H9 (cell line): Measurements from ENCODE around the gene CABCOCO1. TPM values are rescaled to one million over a fixed set of nuclear protein-coding genes. Genes with fewer than 3 reads are reported as not detected.

ENCODE experiments used
- DNase-seq: peaks from one replicate; pipeline ENCODE4 v3.0.0-alpha.2; 2017
- H2AFZ ChIP-seq: one replicate; pipeline ENCODE4 v1.6.1; 2013; ENCODE audit warnings: mild to moderate bottlenecking, low read length, control low read depth, moderate library complexity
- H2AK5ac ChIP-seq: 2 replicates; pipeline ENCODE4 v1.6.1; 2013; ENCODE audit warnings: low read length, control low read depth, mixed read lengths; ENCODE audit not compliant: insufficient read length
- H2BK120ac ChIP-seq: one replicate; pipeline ENCODE4 v1.6.1; 2013; ENCODE audit warnings: low read depth, mild to moderate bottlenecking, low read length, control low read depth, inconsistent platforms; ENCODE audit not compliant: poor library complexity, severe bottlenecking
- H2BK12ac ChIP-seq: 2 replicates; pipeline ENCODE4 v1.6.1; 2013; ENCODE audit warnings: low read length, control low read depth, mixed read lengths, low read depth; ENCODE audit not compliant: insufficient read length
- H2BK15ac ChIP-seq: 2 replicates; pipeline ENCODE4 v1.6.1; 2013; ENCODE audit warnings: low read depth, low read length, control low read depth
- H2BK20ac ChIP-seq: one replicate; pipeline ENCODE4 v1.6.1; 2013; ENCODE audit warnings: low read depth, mild to moderate bottlenecking, low read length, control low read depth, inconsistent platforms; ENCODE audit not compliant: poor library complexity, severe bottlenecking
- H2BK5ac ChIP-seq: 2 replicates; pipeline ENCODE4 v1.6.1; 2013; ENCODE audit warnings: low read length, control low read depth, mixed read lengths; ENCODE audit not compliant: insufficient read length
- H3K14ac ChIP-seq: 2 replicates; pipeline ENCODE4 v1.6.1; 2013; ENCODE audit warnings: low read length, control low read depth; ENCODE audit not compliant: insufficient read depth
- H3K18ac ChIP-seq: 2 replicates; pipeline ENCODE4 v1.6.1; 2013; ENCODE audit warnings: low read depth, mild to moderate bottlenecking, mixed read lengths, low read length, control low read depth; ENCODE audit not compliant: insufficient read length
- H3K23ac ChIP-seq: 2 replicates; pipeline ENCODE4 v1.6.1; 2013; ENCODE audit warnings: low read length, control low read depth, mixed read lengths, low read depth; ENCODE audit not compliant: insufficient read length
- H3K23me2 ChIP-seq: 2 replicates; pipeline ENCODE4 v1.6.1; 2013; ENCODE audit warnings: low read depth, mild to moderate bottlenecking, mixed read lengths, low read length, control low read depth; ENCODE audit not compliant: insufficient read length, poor library complexity, severe bottlenecking
- H3K27ac ChIP-seq: 2 replicates; pipeline ENCODE4 v1.5.1; 2013; ENCODE audit warnings: low read length, control low read depth, mixed read lengths, low read depth; ENCODE audit not compliant: insufficient read length
- H3K27me3 ChIP-seq: 2 replicates; pipeline ENCODE4 v1.6.1; 2013; ENCODE audit warnings: low read length, control low read depth, inconsistent platforms; ENCODE audit not compliant: insufficient read depth
- H3K4ac ChIP-seq: 2 replicates; pipeline ENCODE4 v1.6.1; 2013; ENCODE audit warnings: low read depth, mild to moderate bottlenecking, control low read depth, inconsistent platforms, low read length, moderate library complexity
- H3K4me1 ChIP-seq: 2 replicates; pipeline ENCODE4 v1.6.1; 2013; ENCODE audit warnings: low read length, control low read depth, inconsistent platforms; ENCODE audit not compliant: insufficient read depth
- H3K4me2 ChIP-seq: 2 replicates; pipeline ENCODE4 v1.6.1; 2013; ENCODE audit warnings: low read length, control low read depth, mixed read lengths; ENCODE audit not compliant: insufficient read length, insufficient read depth
- H3K56ac ChIP-seq: 2 replicates; pipeline ENCODE4 v1.6.1; 2013; ENCODE audit warnings: low read depth, mild to moderate bottlenecking, mixed read lengths, low read length, control low read depth; ENCODE audit not compliant: insufficient read length
- H3K79me1 ChIP-seq: 2 replicates; pipeline ENCODE4 v1.6.1; 2013; ENCODE audit warnings: low read depth, mild to moderate bottlenecking, moderate library complexity, low read length, control low read depth, inconsistent platforms; ENCODE audit not compliant: insufficient read depth, poor library complexity, severe bottlenecking
- H3K79me2 ChIP-seq: 2 replicates; pipeline ENCODE4 v1.6.1; 2013; ENCODE audit warnings: low read length, control low read depth, inconsistent platforms; ENCODE audit not compliant: insufficient read depth
- H3K9ac ChIP-seq: 2 replicates; pipeline ENCODE4 v1.6.1; 2013; ENCODE audit warnings: low read length, control low read depth, mixed read lengths; ENCODE audit not compliant: insufficient read length; ENCODE audit errors: extremely low read depth
- H3K9me3 ChIP-seq: one replicate; pipeline ENCODE4 v1.6.1; 2013; ENCODE audit warnings: low read depth, low read length, inconsistent platforms; ENCODE audit not compliant: control insufficient read depth
- H3T11ph ChIP-seq: one replicate; pipeline ENCODE4 v1.6.1; 2013; ENCODE audit warnings: mild to moderate bottlenecking, low read length, control low read depth, inconsistent platforms
- H4K20me1 ChIP-seq: one replicate; pipeline ENCODE4 v1.6.1; 2013; ENCODE audit not compliant: control insufficient read depth, insufficient read length, insufficient read depth
- H4K5ac ChIP-seq: 2 replicates; pipeline ENCODE4 v1.6.1; 2013; ENCODE audit warnings: low read depth, mild to moderate bottlenecking, mixed read lengths, low read length, control low read depth; ENCODE audit not compliant: insufficient read length
- H4K8ac ChIP-seq: replicated peaks from 2 replicates; pipeline ENCODE4 v1.6.1; 2013; ENCODE audit warnings: low read length, control low read depth, mixed read lengths, low read depth; ENCODE audit not compliant: insufficient read length
- H4K91ac ChIP-seq: 2 replicates; pipeline ENCODE4 v1.6.1; 2013; ENCODE audit warnings: low read depth, mild to moderate bottlenecking, moderate library complexity, mixed read lengths, low read length, control low read depth; ENCODE audit not compliant: insufficient read length
- H3K27ac Mint-ChIP-seq, 3 experiments: 2 replicates in 2 of 3; 3 replicates in 1 of 3; pipeline ENCODE4 v1.8.0; 2020 to 2021; ENCODE audit warnings: mixed read lengths in 3 of 3, mild to moderate bottlenecking in 1 of 3, moderate library complexity in 1 of 3
- H3K27me3 Mint-ChIP-seq: 2 replicates; pipeline ENCODE4 v1.8.0; 2021; ENCODE audit warnings: low read depth, mild to moderate bottlenecking, moderate library complexity, mixed read lengths
- H3K36me3 Mint-ChIP-seq, 3 experiments: 2 replicates in 2 of 3; 3 replicates in 1 of 3; pipeline ENCODE4 v1.8.0; 2020 to 2021; ENCODE audit warnings: low read depth in 3 of 3, mixed read lengths in 3 of 3; ENCODE audit not compliant: insufficient read depth in 1 of 3
- H3K4me1 Mint-ChIP-seq, 2 experiments: 2 replicates each; pipeline ENCODE4 v1.8.0; 2020; ENCODE audit warnings: mixed read lengths in 2 of 2
- H3K4me3 Mint-ChIP-seq, 2 experiments: 2 replicates in 1 of 2; 3 replicates in 1 of 2; pipeline ENCODE4 v1.8.0; 2020 to 2021; ENCODE audit warnings: mild to moderate bottlenecking in 2 of 2, mixed read lengths in 2 of 2, moderate library complexity in 1 of 2
- H3K9me3 Mint-ChIP-seq, 2 experiments: 2 replicates in 1 of 2; 3 replicates in 1 of 2; pipeline ENCODE4 v1.8.0; 2020; ENCODE audit warnings: mild to moderate bottlenecking in 2 of 2, mixed read lengths in 2 of 2, moderate library complexity in 1 of 2
- WGBS: extraction: QIAGEN DNeasy Blood & Tissue Kit; methylation state at CpG from one replicate; pipeline ENCODE4 v1.1.7; 2013; ENCODE audit warnings: missing lambda C conversion rate, low lambda C conversion rate, mixed read lengths; ENCODE audit not compliant: insufficient read length; ENCODE audit errors: extremely low coverage; 5-methylcytosine and 5-hydroxymethylcytosine counted together
- total RNA-seq: library from RNA; stranded (reverse); gene quantifications from 2 replicates; pipeline ENCODE4 v1.2.1, GENCODE V29; 2021
- TF ChIP-seq, protein P1 (sequence below): fragments of 200-600 bp; sonication (generic); conservative IDR thresholded peaks from 3 replicates; pipeline ENCODE4 v1.8.0; 2021; ENCODE audit warnings: antibody characterized with exemption, mild to moderate bottlenecking

Gene CABCOCO1
- total RNA-seq, 1 experiment from 2014 or later, result not detected

DNA sequence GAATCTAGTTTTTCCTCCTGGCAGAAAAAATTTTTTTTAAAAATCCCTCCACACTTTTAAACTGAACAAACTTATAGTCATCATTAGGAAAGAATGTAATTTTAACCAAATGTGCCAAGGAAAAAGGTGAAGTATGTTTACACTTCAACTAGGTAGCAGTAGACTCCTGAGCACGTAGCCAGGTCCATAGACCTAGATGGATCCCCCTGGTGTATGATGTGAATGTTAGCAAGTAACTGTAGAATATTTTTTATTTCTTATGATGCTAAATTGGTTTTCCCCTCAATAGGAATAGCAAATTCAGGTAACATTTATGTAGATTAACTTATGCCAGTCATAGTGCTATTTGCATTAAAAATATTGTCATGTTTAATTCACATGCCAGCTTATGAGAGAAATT, 19.6 kb downstream of the CABCOCO1 start:
- Histone ChIP-seq H3K23me2 (no peaks in the 10 kb centered on the region), H4K5ac (no peak overlapping the region), H3K18ac (no peak overlapping the region), H3K27me3 (no peaks in the 10 kb centered on the region), H2BK15ac (no peak overlapping the region), H2AK5ac (no peak overlapping the region), H2AFZ (no peak overlapping the region), H2BK5ac (no peak overlapping the region), H4K91ac (no peak overlapping the region), H2BK20ac (no peak overlapping the region), H3K23ac (no peak overlapping the region), H4K8ac (no peak overlapping the region), H4K20me1 (no peaks in the 10 kb centered on the region), H3K27ac (no peak overlapping the region), H3K79me1 (no peaks in the 10 kb centered on the region), H3K4me2 (no peak overlapping the region), H3K9me3 (no peaks in the 10 kb centered on the region), H3T11ph (no peak overlapping the region), H3K4ac (no peak overlapping the region), H2BK120ac (no peak overlapping the region), H3K56ac (no peak overlapping the region), H3K4me1 (no peaks in the 10 kb centered on the region), H3K14ac (no peak overlapping the region), H3K79me2 (no peaks in the 10 kb centered on the region), H3K9ac (no peak overlapping the region), H2BK12ac (no peak overlapping the region)
- Mint-ChIP-seq H3K9me3 (no peaks in the 10 kb centered on the region), H3K4me3 (no peak overlapping the region), H3K36me3 (no peaks in the 10 kb centered on the region), H3K4me1 (no peaks in the 10 kb centered on the region), H3K27me3 (no peaks in the 10 kb centered on the region), H3K27ac (no peak overlapping the region)
- TF ChIP-seq, protein P1, sequence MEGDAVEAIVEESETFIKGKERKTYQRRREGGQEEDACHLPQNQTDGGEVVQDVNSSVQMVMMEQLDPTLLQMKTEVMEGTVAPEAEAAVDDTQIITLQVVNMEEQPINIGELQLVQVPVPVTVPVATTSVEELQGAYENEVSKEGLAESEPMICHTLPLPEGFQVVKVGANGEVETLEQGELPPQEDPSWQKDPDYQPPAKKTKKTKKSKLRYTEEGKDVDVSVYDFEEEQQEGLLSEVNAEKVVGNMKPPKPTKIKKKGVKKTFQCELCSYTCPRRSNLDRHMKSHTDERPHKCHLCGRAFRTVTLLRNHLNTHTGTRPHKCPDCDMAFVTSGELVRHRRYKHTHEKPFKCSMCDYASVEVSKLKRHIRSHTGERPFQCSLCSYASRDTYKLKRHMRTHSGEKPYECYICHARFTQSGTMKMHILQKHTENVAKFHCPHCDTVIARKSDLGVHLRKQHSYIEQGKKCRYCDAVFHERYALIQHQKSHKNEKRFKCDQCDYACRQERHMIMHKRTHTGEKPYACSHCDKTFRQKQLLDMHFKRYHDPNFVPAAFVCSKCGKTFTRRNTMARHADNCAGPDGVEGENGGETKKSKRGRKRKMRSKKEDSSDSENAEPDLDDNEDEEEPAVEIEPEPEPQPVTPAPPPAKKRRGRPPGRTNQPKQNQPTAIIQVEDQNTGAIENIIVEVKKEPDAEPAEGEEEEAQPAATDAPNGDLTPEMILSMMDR, result no peak; the same call in 2 of the 3 replicates
- DNase-seq, result no peak
- no CpG with 5 or more reads among the region's 1 CpG for WGBS
